ENCODE data around the gene KIF14.

Gene KIF14, protein sequence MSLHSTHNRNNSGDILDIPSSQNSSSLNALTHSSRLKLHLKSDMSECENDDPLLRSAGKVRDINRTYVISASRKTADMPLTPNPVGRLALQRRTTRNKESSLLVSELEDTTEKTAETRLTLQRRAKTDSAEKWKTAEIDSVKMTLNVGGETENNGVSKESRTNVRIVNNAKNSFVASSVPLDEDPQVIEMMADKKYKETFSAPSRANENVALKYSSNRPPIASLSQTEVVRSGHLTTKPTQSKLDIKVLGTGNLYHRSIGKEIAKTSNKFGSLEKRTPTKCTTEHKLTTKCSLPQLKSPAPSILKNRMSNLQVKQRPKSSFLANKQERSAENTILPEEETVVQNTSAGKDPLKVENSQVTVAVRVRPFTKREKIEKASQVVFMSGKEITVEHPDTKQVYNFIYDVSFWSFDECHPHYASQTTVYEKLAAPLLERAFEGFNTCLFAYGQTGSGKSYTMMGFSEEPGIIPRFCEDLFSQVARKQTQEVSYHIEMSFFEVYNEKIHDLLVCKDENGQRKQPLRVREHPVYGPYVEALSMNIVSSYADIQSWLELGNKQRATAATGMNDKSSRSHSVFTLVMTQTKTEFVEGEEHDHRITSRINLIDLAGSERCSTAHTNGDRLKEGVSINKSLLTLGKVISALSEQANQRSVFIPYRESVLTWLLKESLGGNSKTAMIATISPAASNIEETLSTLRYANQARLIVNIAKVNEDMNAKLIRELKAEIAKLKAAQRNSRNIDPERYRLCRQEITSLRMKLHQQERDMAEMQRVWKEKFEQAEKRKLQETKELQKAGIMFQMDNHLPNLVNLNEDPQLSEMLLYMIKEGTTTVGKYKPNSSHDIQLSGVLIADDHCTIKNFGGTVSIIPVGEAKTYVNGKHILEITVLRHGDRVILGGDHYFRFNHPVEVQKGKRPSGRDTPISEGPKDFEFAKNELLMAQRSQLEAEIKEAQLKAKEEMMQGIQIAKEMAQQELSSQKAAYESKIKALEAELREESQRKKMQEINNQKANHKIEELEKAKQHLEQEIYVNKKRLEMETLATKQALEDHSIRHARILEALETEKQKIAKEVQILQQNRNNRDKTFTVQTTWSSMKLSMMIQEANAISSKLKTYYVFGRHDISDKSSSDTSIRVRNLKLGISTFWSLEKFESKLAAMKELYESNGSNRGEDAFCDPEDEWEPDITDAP (N-terminal part only)

DNA sequence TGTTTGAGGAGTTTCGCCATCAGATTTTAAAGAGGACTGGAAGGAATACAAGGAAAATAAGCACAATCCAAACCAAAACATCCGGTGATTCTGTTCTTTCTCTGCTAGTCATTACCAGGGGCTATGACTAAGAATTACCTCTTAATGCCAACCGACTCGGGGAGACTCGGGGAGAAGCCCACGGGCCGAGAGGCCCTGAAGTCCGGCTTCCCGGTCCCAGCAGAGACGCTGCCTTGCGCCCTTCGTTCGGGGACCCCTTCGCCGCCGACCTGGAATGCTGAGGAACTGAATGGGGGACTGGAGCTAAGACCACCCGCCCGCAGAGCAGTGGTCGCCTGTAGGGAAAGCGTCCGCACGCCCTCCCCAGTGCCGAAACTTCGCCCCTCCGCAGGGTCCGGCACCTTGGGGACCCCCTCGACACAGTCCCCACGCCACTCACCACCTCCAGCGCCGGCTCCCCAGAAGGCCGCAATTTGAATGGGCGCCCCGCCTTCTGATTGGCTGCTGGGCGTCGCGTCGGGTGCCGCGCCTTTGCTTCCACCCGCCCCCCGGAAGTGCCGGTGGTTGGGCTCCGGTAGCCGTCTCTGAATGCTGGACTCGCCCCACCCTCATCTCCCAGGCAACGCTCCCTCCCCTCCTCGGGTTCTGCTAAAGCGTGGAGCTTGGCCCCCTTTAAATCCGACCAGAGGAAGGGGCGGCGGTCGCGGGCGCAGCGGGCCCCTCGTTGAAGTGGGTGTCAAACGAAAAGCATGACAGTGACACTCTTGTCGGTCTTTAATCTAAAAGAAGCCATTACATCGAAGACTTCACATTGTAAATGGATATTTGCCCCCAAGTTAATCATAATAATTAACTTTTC lies at the start of gene KIF14:
Gene KIF14 (minus strand): TSS at position 479 of the 859 bp plus-strand sequence. CDS start 2,028 bp downstream, outside the sequence.
- DNase-seq: peak; percentile 93

DNA sequence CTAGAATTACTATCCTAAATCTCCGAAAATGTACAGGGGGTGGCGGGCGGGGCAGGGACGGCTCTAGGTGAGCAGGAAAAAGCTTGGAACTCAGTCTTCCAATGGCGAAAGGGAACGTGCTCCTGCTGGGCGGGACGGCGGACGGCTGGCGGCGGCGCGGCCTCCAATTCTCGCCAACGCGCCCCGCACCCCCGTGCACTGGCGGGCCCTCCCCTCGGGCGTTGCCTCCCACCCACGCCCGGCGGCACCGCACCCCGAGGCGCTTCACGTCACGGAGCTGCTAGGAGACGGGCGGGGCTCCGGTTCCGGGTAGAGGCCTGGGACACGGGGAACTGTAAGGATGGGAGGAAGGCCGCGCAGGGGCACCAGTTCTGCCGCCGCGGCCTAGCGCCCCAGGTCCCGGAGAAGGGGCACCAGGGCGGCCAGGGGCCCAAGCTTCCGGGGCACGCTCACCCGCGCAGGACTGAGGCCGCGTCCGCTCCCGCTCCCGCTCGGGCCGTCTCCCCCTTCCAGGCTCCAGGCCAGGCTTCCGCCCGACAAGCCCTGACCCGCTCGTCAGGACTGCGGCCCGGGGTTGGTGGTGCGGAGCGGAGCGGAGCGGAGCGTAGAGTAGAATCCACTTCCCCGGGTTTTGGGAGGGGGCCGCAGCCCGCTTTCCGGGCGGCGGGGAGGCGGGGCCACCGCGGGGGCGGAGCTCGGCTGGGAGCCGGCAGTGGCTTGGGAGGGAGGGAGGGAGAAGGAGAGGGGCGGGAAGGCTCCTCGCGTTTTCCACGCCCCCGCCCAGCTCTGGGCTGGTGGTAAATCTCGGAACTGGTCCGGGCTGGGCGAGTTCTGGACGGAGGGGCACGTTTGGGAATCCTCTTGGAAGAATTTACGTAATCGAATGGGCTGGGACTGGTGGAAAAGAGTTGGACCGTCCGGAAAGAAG lies 49.0 kb upstream of the KIF14 start, which contains the start of gene DDX59:
Gene DDX59 (minus strand): TSS at position 594 of the 928 bp plus-strand sequence. CDS start 3,167 bp downstream, outside the sequence.
- peak; percentile 92 for DNase-seq

DNA sequence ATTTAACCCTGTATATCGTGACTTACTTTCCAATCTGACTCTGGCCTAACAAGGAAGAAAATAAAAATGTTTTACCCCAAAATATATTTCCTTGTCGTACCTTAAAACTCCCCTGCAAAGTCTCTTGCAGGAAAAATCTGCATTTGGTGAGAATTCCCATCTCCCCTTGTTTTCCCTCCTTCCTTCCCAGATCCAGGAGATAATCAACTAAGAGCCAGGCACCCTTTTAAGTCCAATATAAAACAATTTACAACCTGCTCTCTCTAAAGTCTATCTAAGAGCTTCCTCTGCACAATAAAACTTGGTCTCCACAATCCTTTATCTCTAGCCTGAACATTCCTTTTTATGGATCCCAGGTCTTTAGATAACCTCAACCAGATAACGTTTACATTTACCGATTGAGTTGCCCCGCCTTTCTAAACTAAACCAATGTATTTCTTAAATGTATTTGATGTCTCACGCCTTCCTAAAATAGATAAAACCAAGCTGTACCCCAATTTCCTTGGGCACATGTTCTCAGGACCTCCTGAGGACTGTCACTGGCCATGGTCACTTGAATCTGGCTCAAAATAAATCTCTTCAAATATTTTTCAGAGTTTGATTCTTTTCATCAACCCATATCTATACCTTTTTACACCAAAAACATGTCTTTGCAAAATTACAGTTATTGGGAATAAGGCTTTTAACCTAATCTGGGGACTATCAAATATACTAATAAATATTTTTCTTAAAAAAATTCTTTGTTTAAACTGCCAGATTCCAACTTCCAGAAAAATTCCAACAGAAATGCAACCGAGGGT lies 48.2 kb upstream of the KIF14 start:
- DNase-seq: no peak

DNA sequence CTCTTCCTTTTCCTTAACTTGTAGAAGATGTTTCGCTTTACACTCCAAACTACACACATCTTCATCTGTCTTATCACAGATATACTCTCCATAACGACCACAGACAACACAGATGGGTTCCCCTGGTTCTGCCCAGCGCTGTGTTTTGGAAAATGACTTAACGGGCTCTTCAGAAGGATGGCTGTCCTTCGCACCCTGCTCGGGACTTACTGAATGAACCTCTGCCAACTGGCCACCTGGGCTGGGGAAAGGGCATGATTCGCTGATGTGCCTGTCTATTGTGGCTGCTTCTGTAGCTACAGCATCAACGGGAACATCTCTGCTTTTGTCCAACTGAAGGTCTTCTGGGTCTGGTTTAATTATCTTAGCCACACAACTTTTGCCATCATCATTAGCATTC lies 45.8 kb upstream of the KIF14 start:
- no peak for DNase-seq

DNA sequence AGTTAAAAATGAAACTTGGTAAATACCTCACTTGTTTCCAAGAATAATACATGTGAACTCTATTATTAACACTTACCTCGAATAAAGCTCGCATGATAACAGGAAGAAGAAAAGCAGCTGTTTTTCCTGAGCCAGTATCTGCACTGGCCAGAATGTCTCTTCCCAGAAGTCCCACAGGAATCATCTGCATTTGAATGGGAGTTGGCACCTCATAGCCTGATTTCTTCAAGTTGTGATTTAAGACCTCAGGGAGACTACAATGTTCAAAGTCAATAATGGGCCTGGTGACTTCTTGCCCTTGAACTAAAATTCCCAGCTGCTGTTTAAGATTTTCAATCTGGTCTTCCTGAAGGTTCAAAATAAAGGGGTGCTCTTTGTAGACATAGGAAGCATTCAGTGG lies 45.3 kb upstream of the KIF14 start:
- DNase-seq: no peak

DNA sequence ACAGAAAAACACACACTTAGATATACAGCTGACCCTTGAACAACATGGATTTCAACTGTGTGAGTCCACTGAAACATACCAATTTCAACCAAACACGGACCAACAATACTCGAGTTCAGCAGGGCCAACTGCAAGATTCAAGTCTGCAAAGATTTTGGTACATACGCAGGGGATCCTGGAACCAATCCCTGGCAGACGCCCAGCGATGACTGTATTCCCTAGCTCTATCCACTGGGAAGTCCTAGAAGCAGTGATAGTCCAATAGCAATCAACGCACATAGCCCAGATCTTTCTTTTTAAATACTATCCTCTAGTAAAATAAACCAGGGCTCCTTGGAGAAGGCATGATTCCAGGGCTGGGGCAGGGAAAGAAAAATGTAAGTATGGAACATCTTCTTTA lies 40.2 kb upstream of the KIF14 start:
- DNase-seq: no peak

DNA sequence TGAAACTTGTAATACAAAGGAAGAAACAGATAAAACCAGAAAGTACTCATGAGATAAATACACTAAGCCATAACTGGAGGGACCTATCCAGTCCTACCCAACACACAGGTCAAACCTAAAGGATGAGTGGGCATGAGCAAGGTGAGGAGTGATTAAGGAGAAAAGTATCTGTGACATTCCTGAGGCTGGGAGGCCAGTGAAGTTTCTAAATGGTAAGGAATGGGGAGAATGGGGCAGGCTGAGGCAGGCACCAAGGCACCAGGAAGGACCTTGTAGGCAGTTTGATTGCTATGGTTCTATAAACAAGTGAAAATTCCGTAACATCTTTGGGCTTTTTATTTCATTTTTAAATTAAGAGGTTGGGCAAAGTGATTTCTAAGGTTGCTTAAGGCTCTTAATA lies 38.7 kb upstream of the KIF14 start:
- no peak for DNase-seq

DNA sequence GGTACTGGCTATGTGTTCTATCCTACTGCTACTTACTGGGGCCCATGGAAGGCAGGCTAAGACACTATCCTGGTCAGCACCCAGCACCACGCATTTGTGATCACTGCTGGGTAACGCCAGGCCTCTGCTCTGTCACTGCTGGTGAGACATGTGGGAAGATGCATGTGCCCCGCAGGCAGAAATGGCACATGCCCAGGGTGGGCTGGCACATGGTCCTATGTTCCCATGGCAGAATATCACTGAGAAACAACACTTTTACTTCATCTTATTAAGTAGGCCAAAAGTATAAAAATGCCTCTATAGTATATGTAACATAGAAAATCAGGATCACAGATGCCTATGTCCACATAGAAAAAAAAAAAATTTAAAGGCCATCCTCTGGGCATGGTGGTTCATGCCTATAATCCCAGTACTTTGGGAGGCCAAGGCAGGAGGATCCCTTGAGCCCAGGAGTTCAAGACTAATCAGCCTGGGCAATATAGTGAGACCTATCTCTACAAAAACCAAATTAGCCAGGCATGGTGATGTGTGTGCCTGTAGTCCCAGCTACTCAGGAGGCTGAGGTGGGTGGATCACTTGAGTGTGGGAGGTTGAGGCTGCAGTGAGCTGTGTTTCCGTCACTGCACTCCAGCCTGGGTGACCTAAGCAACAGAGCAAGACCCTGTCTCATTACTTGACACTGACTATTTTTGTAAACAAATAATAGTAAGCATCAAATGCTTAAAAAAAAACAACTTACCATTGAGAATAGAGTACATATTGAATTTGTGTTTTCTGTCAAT lies 37.7 kb upstream of the KIF14 start:
- DNase-seq: no peak

DNA sequence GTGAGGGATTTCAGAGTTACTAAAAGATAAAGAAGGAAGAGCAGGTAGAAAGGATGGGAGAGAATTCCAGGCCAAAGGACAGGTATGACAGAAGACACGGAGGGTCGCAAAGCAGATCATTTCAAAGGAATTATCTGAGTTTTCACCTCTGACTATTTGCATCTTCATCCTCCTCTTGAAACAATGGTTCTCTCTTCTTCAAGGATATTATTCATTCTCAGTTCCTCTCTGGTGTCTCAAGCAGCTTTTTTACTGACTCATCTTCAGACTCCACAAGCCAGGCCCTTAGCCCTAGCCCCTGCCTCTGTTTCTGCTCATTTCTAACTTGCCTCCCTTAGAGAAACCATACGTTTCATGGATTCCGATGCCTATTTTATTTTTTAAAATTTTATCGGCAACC lies 34.1 kb upstream of the KIF14 start:
- no peak for DNase-seq

DNA sequence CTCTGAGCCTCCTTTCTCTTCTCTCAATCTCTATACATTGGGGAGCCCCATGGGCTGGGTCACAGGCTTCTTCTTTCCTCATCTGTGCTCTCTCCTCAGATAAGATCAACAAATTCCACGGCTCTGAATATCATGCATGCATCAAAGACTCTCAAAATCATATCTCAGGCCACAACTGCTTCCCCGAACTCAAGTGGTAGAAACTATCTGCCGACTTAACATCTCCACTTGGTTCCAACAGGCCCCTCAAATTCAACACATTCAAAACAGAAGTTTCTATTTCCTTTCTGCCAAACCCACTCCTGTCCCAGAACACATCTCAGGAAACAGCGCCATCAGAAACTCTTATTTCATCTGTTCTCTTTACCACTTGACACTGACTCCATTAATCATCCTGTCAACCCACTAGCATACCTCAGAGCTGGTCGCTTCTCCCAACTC lies 32.5 kb upstream of the KIF14 start:
- DNase-seq: no peak

DNA sequence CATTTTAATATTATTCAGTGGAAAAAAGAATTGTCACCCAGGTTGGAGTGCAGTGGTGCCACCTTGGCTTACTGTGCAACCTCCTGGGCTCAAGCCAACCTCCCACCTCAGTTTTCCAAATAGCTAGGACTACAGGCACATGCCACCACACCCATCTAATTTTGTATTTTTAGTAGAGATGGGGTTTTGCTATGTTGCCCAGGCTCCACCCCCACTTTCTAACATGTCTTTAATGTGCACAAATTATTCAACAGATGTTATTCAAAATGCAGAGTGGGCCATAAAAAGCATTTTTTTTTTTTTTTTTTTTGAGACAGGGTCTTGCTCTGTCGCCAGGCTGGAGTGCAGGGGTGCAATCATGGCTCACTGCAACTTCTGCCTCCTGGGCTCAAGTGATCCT lies 31.8 kb upstream of the KIF14 start:
- no peak for DNase-seq

DNA sequence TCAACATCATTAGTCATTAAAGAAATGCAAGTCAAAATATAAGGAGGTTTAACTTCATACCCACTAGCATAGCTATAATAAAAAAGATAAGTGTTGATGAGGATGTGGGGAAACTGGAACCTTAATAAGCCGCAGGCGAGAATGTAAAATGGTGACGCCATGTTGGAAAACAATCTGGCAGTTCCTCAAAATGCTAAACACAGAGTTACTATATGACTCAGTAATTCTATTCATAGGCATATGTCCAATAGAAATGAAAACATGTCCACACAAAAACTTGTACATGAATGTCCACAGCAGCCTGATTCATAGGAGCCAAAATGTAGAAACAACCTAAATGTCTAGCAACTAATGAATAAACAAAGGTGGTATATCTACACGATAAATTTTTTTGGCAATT lies 26.0 kb upstream of the KIF14 start:
- no peak for DNase-seq

DNA sequence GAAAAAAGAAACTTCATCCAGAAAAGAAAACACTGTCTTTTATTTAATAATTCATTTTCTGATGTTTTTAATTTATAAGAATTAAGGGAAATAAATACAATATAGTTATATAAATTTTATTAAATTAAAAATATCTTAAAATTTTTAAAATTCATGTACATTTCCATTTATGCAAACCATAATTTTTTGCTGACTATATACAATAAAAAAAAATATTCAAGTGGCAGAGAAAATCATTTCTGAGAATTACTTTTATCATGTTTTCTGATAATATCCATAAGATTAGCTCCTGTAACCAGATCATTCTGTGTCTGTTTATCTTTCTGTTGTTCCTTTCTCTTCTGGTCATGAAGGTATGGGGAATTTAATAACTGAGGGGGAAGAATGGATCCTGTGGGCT lies 23.5 kb upstream of the KIF14 start:
- DNase-seq: no peak

DNA sequence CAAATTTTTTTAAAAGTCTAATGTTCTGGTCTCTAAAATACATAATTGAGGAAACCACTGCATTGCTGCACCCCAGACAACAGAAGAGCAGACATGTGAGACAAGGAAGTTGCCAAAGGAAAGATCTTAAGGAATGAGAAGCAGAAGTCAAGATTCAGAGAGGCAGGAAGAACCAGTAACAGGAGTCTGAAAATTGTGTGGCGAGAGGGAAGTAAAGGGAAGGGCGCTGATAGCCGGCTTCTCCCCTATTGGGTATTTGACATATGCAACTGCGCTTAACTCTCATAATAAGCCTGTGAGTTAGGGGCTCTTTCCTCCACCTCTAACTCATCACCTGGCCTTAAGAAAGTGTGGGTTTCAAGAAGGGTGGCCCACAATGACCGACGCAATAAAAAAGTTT lies 21.9 kb upstream of the KIF14 start:
- no peak for DNase-seq

DNA sequence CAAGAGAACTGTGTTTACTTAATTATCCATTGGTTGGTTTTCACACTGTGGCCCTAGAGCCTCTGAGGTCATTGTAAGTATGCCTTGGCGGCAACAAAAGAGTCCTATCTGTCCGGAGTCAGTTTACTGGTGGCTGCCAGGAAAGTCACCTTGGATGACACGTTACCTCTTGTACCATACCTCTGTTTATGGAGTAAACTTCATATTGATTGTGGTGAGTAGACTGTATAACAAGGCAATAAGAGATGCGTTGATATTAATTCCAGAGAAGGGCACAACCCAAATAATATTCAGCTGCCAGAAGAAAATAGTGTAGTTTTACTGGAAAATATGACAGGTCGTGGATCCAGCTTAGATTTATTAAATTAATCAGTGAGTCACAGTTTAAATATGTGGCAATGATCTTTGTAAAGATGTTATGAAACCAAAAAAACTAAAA lies 20.4 kb upstream of the KIF14 start:
- DNase-seq: no peak

DNA sequence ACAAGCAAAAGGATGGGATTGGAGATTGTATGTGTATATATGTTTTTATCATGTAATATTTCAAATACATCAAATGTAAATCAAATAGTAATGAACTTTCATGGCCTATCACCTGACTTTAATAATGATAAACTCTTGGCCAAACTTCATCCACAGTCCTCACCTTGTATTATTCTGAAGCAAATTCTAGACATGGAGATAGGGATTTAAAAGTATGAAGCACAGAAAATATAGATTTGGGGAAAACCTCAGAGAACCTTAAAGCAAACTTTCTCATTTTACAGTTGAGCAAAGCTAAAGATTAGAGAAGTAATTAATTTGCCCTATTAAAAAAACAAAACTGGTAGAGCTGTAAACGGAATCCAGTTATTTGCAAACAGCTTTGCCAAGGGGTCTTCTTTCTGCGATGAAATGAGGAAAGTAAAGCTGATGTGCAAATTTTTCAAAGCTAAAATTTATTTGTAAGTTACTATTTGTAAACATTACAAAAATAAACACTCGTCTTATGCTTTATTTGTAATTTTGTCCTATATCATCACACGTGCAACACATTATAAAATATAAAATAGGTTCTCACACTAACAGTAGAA lies 19.9 kb upstream of the KIF14 start:
- no peak for DNase-seq

DNA sequence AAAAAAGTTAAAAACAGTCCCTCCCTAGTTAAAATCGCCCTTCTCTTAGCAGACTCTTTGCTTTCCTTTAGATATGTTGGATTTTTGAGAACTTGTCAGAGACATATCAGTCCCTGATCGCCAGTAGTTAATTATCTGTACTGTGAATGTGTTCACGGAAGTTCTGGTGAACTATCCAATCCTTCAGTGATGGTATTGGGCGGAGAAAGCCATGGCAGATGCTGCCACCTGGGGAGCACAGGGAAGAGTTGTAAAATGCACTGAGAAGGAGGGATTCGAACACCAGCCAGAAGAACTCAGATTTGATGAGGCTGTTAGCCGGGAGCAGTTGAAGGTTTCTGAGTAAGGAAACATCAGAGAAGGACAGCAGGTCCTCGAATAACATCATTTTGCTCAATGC lies 17.5 kb upstream of the KIF14 start:
- no peak for DNase-seq

DNA sequence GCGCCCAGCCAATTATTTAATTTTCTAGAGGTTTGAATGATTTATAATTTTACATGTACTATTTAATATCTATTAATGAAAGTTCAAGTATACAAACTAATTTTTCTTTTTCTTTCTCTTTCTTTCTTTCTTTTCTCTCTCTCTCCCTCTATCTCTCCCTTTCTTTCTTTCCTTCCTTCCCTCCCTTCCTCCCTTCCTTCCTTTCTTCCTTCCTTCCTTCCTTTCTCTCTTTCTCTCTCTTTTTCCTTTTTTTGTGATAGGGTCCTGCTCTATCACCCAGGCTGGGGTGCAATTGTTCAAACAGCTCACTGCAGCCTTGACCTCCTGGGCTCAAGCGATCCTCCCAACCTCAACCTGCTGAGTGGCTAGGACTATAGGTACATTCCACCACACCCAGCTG lies 16.1 kb upstream of the KIF14 start:
- DNase-seq: no peak

Data from stimulated activated naive CD4-positive, alpha-beta T cell treated with Interleukin-2 at 50 U/mL for 16 hours (primary cell).